HG03064 (cell line): ENCODE measurements around the gene FBXO44.

Experiments
- ATAC-seq: cut with Tn5 transposase; IDR thresholded peaks from one replicate; pipeline ENCODE4 v1.9.1; 2021; ENCODE audit warnings: low read depth; ENCODE audit not compliant: unreplicated experiment

FBXO44 gene

DNA sequence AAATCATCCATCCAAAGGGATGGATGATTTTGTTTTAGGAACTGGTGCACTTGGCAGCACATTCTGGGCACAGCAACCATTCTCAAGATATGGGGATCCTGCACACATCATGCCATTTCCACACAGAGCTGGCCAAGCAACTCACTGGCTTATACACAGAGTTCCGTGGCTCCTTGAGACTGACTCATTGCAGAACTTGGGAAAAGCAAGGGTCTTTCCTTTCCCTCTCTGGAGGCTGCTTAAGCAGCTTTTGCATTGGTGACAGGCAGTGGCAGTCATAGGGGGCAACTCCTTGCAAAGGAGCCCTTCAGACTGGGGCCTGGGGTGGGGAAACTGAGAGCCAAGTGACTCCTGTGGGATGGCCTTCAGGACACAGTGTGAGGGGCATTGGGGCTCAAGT lies 28.1 kb downstream of the FBXO44 start:
- no peak for ATAC-seq

DNA sequence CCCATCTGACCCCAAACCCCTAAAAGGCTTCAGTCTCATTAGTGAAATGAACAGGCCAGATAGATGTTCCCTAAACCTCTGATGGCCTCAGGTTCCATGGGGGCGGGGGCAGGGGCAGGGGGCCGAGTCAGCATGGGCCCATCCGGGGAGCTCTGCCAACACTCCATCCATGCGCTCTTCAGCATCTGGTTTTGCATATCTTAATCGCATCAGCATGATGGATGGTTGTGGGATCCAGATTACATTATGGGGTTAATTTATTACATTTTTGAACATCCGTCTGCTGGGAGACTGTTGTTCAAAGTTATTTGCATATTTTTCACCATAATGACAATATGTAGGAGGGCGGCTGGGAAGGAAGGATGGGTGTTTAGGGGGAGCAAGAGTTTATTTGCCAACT lies 29.4 kb downstream of the FBXO44 start:
- ATAC-seq: no peak

DNA sequence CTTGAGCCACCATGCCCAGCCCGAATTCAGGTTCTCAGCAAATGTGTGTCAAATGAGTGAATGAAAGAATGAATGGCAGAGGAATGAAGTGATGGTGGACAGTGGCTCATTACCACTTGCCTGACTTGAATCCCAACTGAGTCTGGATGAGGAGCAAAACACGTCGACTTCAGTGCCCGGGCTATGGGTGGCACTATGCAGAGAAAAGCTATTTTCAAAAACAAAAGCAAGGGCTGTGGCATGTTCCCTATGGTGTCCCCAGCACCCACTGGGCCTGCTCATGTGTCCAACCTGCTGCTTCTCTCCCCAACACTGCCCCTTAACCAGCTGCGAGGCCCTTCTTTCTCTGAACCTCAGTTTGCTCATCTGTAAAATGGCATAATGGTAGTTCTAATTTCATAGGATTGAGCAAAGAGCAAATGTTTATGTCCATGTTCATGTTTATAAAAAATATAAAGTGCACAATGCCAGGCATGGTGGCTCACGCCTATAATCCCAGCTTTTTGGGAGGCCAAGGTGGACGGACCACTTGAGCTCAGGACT lies 30.6 kb downstream of the FBXO44 start:
- ATAC-seq: no peak

GRCh38 chr1:11688506-11688905 lies 33.8 kb downstream of the FBXO44 start:
- no peak for ATAC-seq

GRCh38 chr1:11690397-11691301 lies 36.0 kb downstream of the FBXO44 start:
- no peak for ATAC-seq

GRCh38 chr1:11691302-11691914 lies 36.7 kb downstream of the FBXO44 start, which contains the start of gene DRAXIN:
TSS of gene DRAXIN (plus strand) at chr1:11691710. CDS start at chr1:11706259, 14,549 bp downstream.
- no peak for ATAC-seq

DNA sequence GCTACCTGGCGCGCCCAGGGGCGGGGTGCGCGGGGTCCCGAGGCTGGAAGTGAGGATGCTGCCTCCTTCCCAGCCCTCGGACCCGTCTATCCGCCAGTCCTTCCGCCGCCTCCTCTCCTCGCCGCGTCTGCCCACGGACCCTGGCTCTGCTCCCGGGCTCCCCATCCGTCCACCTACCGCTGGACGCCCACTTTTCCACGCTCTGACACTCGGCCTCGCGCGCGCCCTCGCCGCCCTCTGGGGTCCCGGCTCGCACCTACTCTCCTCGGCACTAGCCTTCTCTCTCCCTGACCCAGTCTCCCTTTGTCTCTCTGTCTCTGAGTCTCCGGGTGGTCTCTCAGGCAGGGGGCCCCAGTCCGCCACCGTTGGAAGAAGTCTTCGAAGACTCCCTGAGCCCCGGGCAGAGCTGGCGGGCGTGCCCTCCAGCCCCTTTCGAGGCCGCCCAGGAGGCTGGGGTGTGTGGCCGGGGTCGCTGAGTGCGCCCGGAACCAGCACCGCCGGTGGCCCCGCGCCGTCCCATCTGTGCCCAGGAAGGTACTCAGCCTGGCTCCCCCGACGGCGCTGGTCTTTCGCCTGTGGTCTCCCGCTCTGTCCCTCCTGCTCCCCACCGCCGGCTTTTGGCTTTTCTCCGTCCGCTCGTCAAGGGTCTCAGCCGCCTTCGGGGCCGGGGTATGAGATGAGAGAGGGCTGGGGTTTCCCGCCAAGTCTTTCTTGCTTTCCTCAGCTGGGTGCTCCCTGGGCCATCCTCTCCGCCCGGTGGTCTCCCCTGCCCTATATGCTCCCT lies 37.4 kb downstream of the FBXO44 start:
- ATAC-seq: no peak

GRCh38 chr1:11693024-11693590 lies 38.4 kb downstream of the FBXO44 start:
- no peak for ATAC-seq

GRCh38 chr1:11693917-11694316 lies 39.2 kb downstream of the FBXO44 start:
- no peak for ATAC-seq

- no peak for ATAC-seq
Observed at GRCh38 chr1:11695861-11696260, 41.2 kb downstream of the FBXO44 start.

GRCh38 chr1:11697188-11697892 lies 42.7 kb downstream of the FBXO44 start:
- no peak for ATAC-seq

GRCh38 chr1:11697893-11698210 lies 43.2 kb downstream of the FBXO44 start:
- no peak for ATAC-seq

- ATAC-seq: no peak
Observed at GRCh38 chr1:11700601-11701467, 46.2 kb downstream of the FBXO44 start.

GRCh38 chr1:11701551-11701961 lies 46.9 kb downstream of the FBXO44 start:
- no peak for ATAC-seq

DNA sequence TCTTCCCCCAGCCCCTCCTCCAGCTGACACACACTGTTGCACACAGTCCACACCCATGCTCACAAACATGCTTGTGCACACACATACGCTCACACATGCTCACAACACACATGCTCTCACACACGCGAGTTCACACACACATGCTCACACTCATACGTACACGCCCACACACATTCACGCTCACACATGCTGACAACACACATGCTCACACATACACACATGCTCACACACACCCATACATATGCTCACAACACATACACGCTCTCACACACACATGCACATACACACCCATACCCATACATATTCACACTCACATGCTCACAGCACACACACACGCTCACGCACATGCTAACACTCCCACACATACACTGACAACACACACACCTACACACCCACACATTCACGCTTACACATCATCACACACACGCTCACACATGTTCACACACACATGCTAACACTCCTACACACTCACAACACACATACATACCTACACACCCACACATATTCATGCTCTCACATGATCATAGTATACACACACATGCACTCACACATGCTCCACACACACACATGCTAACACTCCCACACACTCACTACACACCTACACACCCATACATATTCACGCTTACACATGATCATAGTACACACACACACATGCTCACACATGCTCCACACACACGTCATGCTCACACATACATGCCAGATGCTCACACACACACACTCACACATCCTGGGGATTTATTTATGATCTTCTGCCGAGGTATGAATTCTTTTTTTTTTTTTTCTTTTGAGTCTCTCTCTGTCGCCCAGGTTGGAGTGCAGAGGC lies 47.5 kb downstream of the FBXO44 start:
- ATAC-seq: no peak

DNA sequence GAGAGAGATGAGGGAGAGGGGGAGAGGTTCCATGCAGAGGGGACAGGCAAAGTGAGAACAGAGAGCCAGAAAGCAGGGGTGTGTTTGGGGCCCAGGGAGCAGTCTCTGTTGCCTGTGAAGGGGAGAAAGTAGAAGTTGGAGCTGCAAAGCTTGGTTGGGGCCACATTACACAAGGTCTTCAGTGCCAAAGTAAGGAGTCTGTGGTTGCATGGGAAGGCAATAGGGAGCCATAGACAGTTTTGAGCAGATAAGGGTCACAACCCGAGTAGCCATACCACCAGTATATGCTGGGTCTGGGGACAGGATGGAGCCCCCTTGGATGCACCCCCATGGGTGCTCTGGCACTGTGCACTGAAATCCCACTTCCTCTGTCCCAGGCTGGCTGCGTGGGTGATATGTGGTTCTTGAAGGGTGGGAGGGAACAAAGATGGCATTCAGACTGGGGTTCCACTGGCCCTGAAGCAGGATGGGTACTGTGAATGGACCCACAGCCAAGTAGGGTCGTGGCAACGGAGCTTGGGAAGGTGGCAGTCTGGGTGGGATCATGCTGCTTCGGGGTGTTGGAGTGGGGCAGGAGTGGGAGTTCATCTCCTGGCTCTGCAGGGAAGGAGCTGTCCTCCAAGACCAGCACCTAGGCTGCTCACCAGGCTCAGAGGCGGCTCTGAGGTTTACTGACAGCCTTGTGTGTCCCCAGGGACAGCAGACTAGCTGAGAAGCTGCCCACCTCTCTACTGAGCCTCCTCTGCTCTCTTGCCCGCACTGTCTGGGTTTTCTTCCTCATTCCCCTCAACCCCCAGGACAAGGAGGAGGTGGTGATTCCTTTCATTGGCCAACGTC lies 48.9 kb downstream of the FBXO44 start:
- ATAC-seq: no peak

DNA sequence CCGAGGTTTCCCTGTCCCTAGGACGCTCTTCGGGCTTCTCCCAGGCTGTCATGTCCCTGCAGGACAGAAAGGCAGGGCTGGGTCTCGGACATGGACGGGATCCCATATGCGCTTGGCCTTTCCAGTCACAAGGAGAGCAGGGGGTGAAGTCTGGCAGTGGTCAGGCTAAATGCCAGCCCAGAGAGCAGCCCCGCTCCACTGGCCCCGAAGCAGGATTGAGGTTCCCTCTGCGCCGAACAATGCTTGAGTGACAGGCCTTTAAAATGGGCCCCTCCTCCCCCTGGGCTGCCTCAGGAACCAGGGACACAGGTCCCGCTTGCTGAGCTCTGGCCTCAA lies 49.5 kb downstream of the FBXO44 start:
- no peak for ATAC-seq
